GM23338 (cell line): ENCODE data around the gene TP53BP1. TPM values are rescaled to one million over a fixed set of nuclear protein-coding genes. Genes with fewer than 3 reads are reported as not detected.

Experiments used
- ATAC-seq: fragments of 200-7000 bp; cut with Tn5 transposase; 3 replicates; pipeline ENCODE4 v1.9.1; 2020
- DNase-seq: peaks from one replicate; pipeline ENCODE4 v3.0.0-alpha.2; 2015; ENCODE audit warnings: low spot score
- H2AFZ ChIP-seq: fragments of 200-600 bp; sonication (generic); 2 replicates; pipeline ENCODE4 v1.8.0; 2016; ENCODE audit warnings: antibody characterized with exemption, mild to moderate bottlenecking, moderate library complexity
- H3F3A ChIP-seq: fragments of 200-600 bp; sonication (generic); replicated peaks from 2 replicates; pipeline ENCODE4 v1.8.0; 2017; ENCODE audit warnings: antibody characterized with exemption, mixed run types, low read depth
- H3K27ac ChIP-seq: fragments of 200-600 bp; sonication (generic); 2 replicates; pipeline ENCODE4 v1.6.1; 2016; ENCODE audit warnings: low read depth
- H3K27me3 ChIP-seq: fragments of 200-600 bp; sonication (generic); 2 replicates; pipeline ENCODE4 v1.8.0; 2016; ENCODE audit warnings: mild to moderate bottlenecking, mixed run types, moderate library complexity; ENCODE audit not compliant: insufficient read depth
- H3K36me3 ChIP-seq: fragments of 200-600 bp; sonication (generic); 2 replicates; pipeline ENCODE4 v1.8.0; 2016; ENCODE audit warnings: mild to moderate bottlenecking; ENCODE audit not compliant: insufficient read depth
- H3K4me1 ChIP-seq: fragments of 200-600 bp; sonication (generic); 2 replicates; pipeline ENCODE4 v1.8.0; 2016; ENCODE audit warnings: mild to moderate bottlenecking, moderate library complexity; ENCODE audit not compliant: insufficient read depth
- H3K4me2 ChIP-seq: fragments of 200-600 bp; sonication (generic); 2 replicates; pipeline ENCODE4 v1.7.1; 2017; ENCODE audit warnings: mixed run types
- H3K4me3 ChIP-seq: fragments of 200-600 bp; sonication (generic); 2 replicates; pipeline ENCODE4 v1.6.1; 2016; ENCODE audit warnings: mixed run types
- H3K79me2 ChIP-seq: fragments of 200-600 bp; sonication (generic); replicated peaks from 2 replicates; pipeline ENCODE4 v1.8.0; 2017; ENCODE audit warnings: mild to moderate bottlenecking; ENCODE audit not compliant: insufficient read depth
- H3K9me2 ChIP-seq: fragments of 200-600 bp; sonication (generic); 2 replicates; pipeline ENCODE4 v1.8.0; 2017; ENCODE audit not compliant: insufficient read depth
- H4K20me1 ChIP-seq: fragments of 200-600 bp; sonication (generic); replicated peaks from 2 replicates; pipeline ENCODE4 v1.8.0; 2017; ENCODE audit warnings: mild to moderate bottlenecking; ENCODE audit not compliant: insufficient read depth
- H3K27ac Mint-ChIP-seq: 2 replicates; pipeline ENCODE4 v1.8.0; 2020; ENCODE audit warnings: inconsistent platforms, mild to moderate bottlenecking, moderate library complexity, mixed read lengths
- H3K27me3 Mint-ChIP-seq: 3 replicates; pipeline ENCODE4 v1.8.0; 2022; ENCODE audit warnings: low read depth, mild to moderate bottlenecking, moderate library complexity, mixed read lengths, inconsistent platforms; ENCODE audit not compliant: insufficient read depth, poor library complexity
- H3K36me3 Mint-ChIP-seq: 3 replicates; pipeline ENCODE4 v1.8.0; 2021; ENCODE audit warnings: low read depth, mild to moderate bottlenecking, inconsistent platforms, moderate library complexity, mixed read lengths
- H3K4me1 Mint-ChIP-seq: 3 replicates; pipeline ENCODE4 v1.8.0; 2020; ENCODE audit warnings: mild to moderate bottlenecking, inconsistent platforms, mixed read lengths
- H3K4me3 Mint-ChIP-seq: 3 replicates; pipeline ENCODE4 v1.8.0; 2021; ENCODE audit warnings: moderate library complexity, mild to moderate bottlenecking, inconsistent platforms, mixed read lengths
- H3K9me3 Mint-ChIP-seq: 3 replicates; pipeline ENCODE4 v1.8.0; 2020; ENCODE audit warnings: moderate library complexity, mild to moderate bottlenecking, inconsistent platforms, mixed read lengths
- CREB1 ChIP-seq: fragments of 250-450 bp; sonication (Bioruptor Pico); IDR thresholded peaks from 2 replicates; pipeline ENCODE4 v1.5.0; 2020; ENCODE audit warnings: low read depth, mild to moderate bottlenecking, moderate library complexity
- ETS1 ChIP-seq: IDR thresholded peaks from 2 replicates; pipeline ENCODE4 v1.6.1; 2016; ENCODE audit warnings: antibody characterized with exemption
- EZH2 ChIP-seq: fragments of 200-600 bp; sonication (generic); IDR thresholded peaks from one replicate; pipeline ENCODE4 v1.8.0; 2017; ENCODE audit warnings: antibody characterized with exemption, mild to moderate bottlenecking, low read depth; ENCODE audit not compliant: unreplicated experiment
- EZH2phosphoT487 ChIP-seq: fragments of 200-600 bp; sonication (generic); IDR thresholded peaks from one replicate; pipeline ENCODE4 v1.8.1; 2018; ENCODE audit warnings: antibody characterized with exemption; ENCODE audit not compliant: unreplicated experiment
- JUNB ChIP-seq: IDR thresholded peaks from one replicate; pipeline ENCODE4 v1.6.1; 2016; ENCODE audit warnings: antibody characterized with exemption; ENCODE audit not compliant: unreplicated experiment
- NANOG ChIP-seq: IDR thresholded peaks from 2 replicates; pipeline ENCODE4 v1.6.1; 2016; ENCODE audit warnings: antibody characterized with exemption, borderline replicate concordance
- POLR2AphosphoS5 ChIP-seq: IDR thresholded peaks from 2 replicates; pipeline ENCODE4 v1.6.1; 2016; ENCODE audit warnings: antibody characterized with exemption, low read depth
- REST ChIP-seq: IDR thresholded peaks from one replicate; pipeline ENCODE4 v1.6.1; 2018; ENCODE audit warnings: antibody characterized with exemption; ENCODE audit not compliant: unreplicated experiment
- STAT1 ChIP-seq: IDR thresholded peaks from one replicate; pipeline ENCODE4 v1.6.1; 2016; ENCODE audit warnings: antibody characterized with exemption; ENCODE audit not compliant: unreplicated experiment
- ZNF114 ChIP-seq: fragments of 250-450 bp; sonication (Bioruptor Pico); IDR thresholded peaks from 2 replicates; pipeline ENCODE4 v1.5.0; 2020; ENCODE audit warnings: mild to moderate bottlenecking, moderate library complexity
- ZNF331 ChIP-seq: fragments of 250-450 bp; sonication (Bioruptor Pico); IDR thresholded peaks from 2 replicates; pipeline ENCODE4 v1.5.0; 2020; ENCODE audit warnings: low read depth, mild to moderate bottlenecking, moderate library complexity
- polyA plus RNA-seq: library from polyadenylated mRNA; unstranded; fragments of >200 nt; fragmentation: Nextera tagmentation; extraction: Ambion mirVana; gene quantifications from 2 replicates; pipeline ENCODE4 v1.2.1, GENCODE V29; 2016
- total RNA-seq: library from RNA; depleted of rRNA; stranded (reverse); fragments of >200 nt; shearing (Covaris generic); gene quantifications from 2 replicates; pipeline ENCODE4 v1.2.3, GENCODE V29; 2014
- TF ChIP-seq, protein P1 (sequence below): fragments of 250-450 bp; sonication (Bioruptor Pico); IDR thresholded peaks from 2 replicates; pipeline ENCODE4 v1.5.0; 2020; ENCODE audit warnings: mild to moderate bottlenecking, moderate library complexity
- TF ChIP-seq, protein P2 (sequence below), 2 experiments: fragments of 200-600 bp in 1 of 2; sonication (generic) in 1 of 2; conservative IDR thresholded peaks; 2 replicates each; pipeline versions ENCODE4 v1.5.1 to v1.6.1; 2016 to 2017; ENCODE audit warnings: antibody characterized with exemption in 2 of 2, low read depth in 2 of 2, mild to moderate bottlenecking in 2 of 2, moderate library complexity in 1 of 2

TP53BP1 gene
- total and polyA plus RNA-seq, 2 experiments from 2014 or later, result 17.7 to 81.3 TPM

DNA sequence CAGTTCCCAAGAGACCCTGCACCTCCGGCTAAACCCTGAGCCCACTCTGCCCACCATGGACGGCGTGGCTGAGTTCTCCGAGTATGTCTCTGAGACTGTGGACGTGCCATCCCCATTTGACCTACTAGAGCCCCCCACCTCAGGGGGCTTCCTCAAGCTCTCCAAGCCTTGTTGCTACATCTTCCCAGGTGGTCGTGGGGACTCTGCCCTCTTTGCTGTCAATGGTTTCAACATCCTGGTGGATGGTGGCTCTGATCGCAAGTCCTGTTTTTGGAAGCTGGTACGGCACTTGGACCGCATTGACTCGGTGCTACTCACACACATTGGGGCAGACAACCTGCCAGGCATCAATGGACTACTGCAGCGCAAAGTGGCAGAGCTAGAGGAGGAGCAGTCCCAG is 28.5 kb upstream of the TP53BP1 start:
- no peaks in the 10 kb centered on the region for H3K36me3 ChIP-seq

More for the DNA sequence above, 28.5 kb upstream of the TP53BP1 start:
- H3K4me1 Mint-ChIP-seq, result peaks cover 28% of the 10 kb centered on the region
- H3K27me3 Mint-ChIP-seq, result peaks cover 45% of the 10 kb centered on the region
- no peak overlapping the region for H3K27ac Mint-ChIP-seq
- no peaks in the 10 kb centered on the region for H3K9me2 ChIP-seq
- no peak overlapping the region for H3K4me3 Mint-ChIP-seq
- H3K36me3 Mint-ChIP-seq, result peaks cover 50% of the 10 kb centered on the region
- no peak overlapping the region for H3K4me2 ChIP-seq
- DNase-seq (no peak), ATAC-seq (no peak)
- no peak overlapping the region for H3K4me3 ChIP-seq
- H3K79me2 ChIP-seq, result no peaks in the 10 kb centered on the region
- H3K27ac ChIP-seq, result no peak overlapping the region
- H3K9me3 Mint-ChIP-seq, result peaks cover 18% of the 10 kb centered on the region
- H4K20me1 ChIP-seq, result 0 out of 2 replicates have a peak, but pooled peaks cover 2% of the 10 kb centered on the region
- no peak overlapping the region for H2AFZ ChIP-seq
- peaks cover 36% of the 10 kb centered on the region for H3K27me3 ChIP-seq
- no peak for TF ChIP-seq ZNF114 (CRISPR knock-in tag)
- no peak for TF ChIP-seq POLR2AphosphoS5
- TF ChIP-seq, protein P1, sequence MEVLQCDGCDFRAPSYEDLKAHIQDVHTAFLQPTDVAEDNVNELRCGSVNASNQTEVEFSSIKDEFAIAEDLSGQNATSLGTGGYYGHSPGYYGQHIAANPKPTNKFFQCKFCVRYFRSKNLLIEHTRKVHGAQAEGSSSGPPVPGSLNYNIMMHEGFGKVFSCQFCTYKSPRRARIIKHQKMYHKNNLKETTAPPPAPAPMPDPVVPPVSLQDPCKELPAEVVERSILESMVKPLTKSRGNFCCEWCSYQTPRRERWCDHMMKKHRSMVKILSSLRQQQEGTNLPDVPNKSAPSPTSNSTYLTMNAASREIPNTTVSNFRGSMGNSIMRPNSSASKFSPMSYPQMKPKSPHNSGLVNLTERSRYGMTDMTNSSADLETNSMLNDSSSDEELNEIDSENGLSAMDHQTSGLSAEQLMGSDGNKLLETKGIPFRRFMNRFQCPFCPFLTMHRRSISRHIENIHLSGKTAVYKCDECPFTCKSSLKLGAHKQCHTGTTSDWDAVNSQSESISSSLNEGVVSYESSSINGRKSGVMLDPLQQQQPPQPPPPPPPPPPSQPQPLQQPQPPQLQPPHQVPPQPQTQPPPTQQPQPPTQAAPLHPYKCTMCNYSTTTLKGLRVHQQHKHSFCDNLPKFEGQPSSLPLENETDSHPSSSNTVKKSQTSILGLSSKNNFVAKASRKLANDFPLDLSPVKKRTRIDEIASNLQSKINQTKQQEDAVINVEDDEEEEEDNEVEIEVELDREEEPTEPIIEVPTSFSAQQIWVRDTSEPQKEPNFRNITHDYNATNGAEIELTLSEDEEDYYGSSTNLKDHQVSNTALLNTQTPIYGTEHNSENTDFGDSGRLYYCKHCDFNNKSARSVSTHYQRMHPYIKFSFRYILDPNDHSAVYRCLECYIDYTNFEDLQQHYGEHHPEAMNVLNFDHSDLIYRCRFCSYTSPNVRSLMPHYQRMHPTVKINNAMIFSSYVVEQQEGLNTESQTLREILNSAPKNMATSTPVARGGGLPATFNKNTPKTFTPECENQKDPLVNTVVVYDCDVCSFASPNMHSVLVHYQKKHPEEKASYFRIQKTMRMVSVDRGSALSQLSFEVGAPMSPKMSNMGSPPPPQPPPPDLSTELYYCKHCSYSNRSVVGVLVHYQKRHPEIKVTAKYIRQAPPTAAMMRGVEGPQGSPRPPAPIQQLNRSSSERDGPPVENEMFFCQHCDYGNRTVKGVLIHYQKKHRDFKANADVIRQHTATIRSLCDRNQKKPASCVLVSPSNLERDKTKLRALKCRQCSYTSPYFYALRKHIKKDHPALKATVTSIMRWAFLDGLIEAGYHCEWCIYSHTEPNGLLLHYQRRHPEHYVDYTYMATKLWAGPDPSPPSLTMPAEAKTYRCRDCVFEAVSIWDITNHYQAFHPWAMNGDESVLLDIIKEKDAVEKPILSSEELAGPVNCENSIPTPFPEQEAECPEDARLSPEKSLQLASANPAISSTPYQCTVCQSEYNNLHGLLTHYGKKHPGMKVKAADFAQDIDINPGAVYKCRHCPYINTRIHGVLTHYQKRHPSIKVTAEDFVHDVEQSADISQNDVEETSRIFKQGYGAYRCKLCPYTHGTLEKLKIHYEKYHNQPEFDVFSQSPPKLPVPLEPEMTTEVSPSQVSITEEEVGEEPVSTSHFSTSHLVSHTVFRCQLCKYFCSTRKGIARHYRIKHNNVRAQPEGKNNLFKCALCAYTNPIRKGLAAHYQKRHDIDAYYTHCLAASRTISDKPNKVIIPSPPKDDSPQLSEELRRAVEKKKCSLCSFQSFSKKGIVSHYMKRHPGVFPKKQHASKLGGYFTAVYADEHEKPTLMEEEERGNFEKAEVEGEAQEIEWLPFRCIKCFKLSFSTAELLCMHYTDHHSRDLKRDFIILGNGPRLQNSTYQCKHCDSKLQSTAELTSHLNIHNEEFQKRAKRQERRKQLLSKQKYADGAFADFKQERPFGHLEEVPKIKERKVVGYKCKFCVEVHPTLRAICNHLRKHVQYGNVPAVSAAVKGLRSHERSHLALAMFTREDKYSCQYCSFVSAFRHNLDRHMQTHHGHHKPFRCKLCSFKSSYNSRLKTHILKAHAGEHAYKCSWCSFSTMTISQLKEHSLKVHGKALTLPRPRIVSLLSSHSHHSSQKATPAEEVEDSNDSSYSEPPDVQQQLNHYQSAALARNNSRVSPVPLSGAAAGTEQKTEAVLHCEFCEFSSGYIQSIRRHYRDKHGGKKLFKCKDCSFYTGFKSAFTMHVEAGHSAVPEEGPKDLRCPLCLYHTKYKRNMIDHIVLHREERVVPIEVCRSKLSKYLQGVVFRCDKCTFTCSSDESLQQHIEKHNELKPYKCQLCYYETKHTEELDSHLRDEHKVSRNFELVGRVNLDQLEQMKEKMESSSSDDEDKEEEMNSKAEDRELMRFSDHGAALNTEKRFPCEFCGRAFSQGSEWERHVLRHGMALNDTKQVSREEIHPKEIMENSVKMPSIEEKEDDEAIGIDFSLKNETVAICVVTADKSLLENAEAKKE (CRISPR knock-in tag), result no peak
- no peak for TF ChIP-seq ETS1
- no peak for TF ChIP-seq STAT1
- TF ChIP-seq JUNB, result no peak
- TF ChIP-seq, protein P2, sequence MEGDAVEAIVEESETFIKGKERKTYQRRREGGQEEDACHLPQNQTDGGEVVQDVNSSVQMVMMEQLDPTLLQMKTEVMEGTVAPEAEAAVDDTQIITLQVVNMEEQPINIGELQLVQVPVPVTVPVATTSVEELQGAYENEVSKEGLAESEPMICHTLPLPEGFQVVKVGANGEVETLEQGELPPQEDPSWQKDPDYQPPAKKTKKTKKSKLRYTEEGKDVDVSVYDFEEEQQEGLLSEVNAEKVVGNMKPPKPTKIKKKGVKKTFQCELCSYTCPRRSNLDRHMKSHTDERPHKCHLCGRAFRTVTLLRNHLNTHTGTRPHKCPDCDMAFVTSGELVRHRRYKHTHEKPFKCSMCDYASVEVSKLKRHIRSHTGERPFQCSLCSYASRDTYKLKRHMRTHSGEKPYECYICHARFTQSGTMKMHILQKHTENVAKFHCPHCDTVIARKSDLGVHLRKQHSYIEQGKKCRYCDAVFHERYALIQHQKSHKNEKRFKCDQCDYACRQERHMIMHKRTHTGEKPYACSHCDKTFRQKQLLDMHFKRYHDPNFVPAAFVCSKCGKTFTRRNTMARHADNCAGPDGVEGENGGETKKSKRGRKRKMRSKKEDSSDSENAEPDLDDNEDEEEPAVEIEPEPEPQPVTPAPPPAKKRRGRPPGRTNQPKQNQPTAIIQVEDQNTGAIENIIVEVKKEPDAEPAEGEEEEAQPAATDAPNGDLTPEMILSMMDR (conservative IDR thresholded peaks at IDR 0.05; ENCODE audit: low read depth in 2 of 2), result no peak
- TF ChIP-seq CREB1 (CRISPR knock-in tag), result no peak
- TF ChIP-seq NANOG, result no peak
- no peak for TF ChIP-seq ZNF331 (CRISPR knock-in tag)
- no peak for TF ChIP-seq EZH2
- TF ChIP-seq EZH2phosphoT487, result no peak
- no peak for TF ChIP-seq REST
- H3F3A ChIP-seq, result no peaks in the 10 kb centered on the region
- H3K4me1 ChIP-seq, result peaks cover 16% of the 10 kb centered on the region
